ENCODE results near the gene N4BP2.

DNA sequence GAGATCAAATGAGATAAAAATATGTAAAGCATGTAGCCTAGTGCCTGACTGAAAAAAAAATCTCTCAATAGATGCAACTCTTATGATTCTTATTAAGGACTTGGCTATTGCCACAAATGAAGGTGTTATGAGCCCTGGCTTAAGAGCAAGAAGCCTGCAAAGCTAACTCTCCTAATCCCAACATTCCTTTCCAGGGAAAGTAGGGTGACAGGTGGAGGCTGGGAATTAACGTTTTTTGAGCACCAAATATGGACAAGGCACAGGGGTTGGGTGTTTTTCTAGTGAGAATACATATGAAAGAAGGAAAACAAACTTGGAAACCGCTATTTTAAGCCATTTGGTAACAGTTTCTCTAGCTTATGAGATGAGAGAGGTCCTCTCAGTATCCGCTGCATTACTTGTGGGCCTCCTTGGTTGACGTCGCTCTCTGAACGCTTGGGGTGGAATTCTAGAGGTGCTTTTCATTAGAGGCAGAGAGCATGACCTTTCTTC is 142.6 kb downstream of the N4BP2 start:
- TF ChIP-seq, protein P1, sequence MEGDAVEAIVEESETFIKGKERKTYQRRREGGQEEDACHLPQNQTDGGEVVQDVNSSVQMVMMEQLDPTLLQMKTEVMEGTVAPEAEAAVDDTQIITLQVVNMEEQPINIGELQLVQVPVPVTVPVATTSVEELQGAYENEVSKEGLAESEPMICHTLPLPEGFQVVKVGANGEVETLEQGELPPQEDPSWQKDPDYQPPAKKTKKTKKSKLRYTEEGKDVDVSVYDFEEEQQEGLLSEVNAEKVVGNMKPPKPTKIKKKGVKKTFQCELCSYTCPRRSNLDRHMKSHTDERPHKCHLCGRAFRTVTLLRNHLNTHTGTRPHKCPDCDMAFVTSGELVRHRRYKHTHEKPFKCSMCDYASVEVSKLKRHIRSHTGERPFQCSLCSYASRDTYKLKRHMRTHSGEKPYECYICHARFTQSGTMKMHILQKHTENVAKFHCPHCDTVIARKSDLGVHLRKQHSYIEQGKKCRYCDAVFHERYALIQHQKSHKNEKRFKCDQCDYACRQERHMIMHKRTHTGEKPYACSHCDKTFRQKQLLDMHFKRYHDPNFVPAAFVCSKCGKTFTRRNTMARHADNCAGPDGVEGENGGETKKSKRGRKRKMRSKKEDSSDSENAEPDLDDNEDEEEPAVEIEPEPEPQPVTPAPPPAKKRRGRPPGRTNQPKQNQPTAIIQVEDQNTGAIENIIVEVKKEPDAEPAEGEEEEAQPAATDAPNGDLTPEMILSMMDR (IDR thresholded peaks at IDR 0.05), result no peak
- no peak for TF ChIP-seq POLR2A (IDR thresholded peaks at IDR 0.05)
